Ascending aorta (tissue), 2 donors: ENCODE results near the gene PSTPIP1. TPM values are rescaled to one million over a fixed set of nuclear protein-coding genes. Genes with fewer than 3 reads are reported as not detected.
A peak's percentile ranks its signal among the peaks of the same experiment; 100 is the strongest.

Experiments used
- DNase-seq, 2 donors: peaks; one replicate each; pipeline ENCODE4 v3.0.0-alpha.2; 2019; ENCODE audit warnings: low spot score in 2 of 2
- H3K27ac ChIP-seq, 2 donors: fragments of 200-600 bp; sonication (generic); one replicate each; pipeline ENCODE4 v1.5.1; 2016 to 2017; ENCODE audit warnings: mild to moderate bottlenecking in 1 of 2
- H3K27me3 ChIP-seq: fragments of 200-600 bp; sonication (generic); one replicate; pipeline ENCODE4 v1.5.1; 2017
- H3K36me3 ChIP-seq, 2 donors: fragments of 200-600 bp; sonication (generic); one replicate each; pipeline ENCODE4 v1.5.1; 2016
- H3K4me1 ChIP-seq, 2 donors: fragments of 200-600 bp; sonication (generic); one replicate each; pipeline ENCODE4 v1.5.1; 2016 to 2017; ENCODE audit warnings: mild to moderate bottlenecking in 1 of 2
- H3K4me3 ChIP-seq, 2 donors: fragments of 200-600 bp; sonication (generic); one replicate each; pipeline ENCODE4 v1.5.1; 2016 to 2017; ENCODE audit warnings: mild to moderate bottlenecking in 1 of 2
- H3K9me3 ChIP-seq, 2 donors: fragments of 200-600 bp; sonication (generic); one replicate each; pipeline ENCODE4 v1.5.1; 2016
- CTCF ChIP-seq, 3 experiments: fragments of 200-600 bp in 2 of 3; fragments of 450-650 bp in 1 of 3; sonication (generic) in 2 of 3; IDR thresholded peaks; one replicate each; pipeline ENCODE4 v1.5.1; 2016 to 2019; ENCODE audit warnings: antibody characterized with exemption in 3 of 3, mild to moderate bottlenecking in 1 of 3, moderate library complexity in 1 of 3
- intact Hi-C: fragments of 100-400 bp; cut with DNase I; formaldehyde crosslinking; loops from one replicate; pipeline ENCODE4 v1.15.1; 2023
- total RNA-seq: library from RNA; depleted of rRNA; stranded (reverse); fragments of >200 nt; gene quantifications from one replicate; pipeline ENCODE4 v1.1.0, GENCODE V29; 2016

PSTPIP1 gene
- total RNA-seq, 1 donor from 2014 or later, result 14.6 TPM

- Histone ChIP-seq H3K4me1 (peaks cover 10 to 46% of the 10 kb centered on the region in 2 donors), H3K27me3 (no peaks in the 10 kb centered on the region), H3K27ac (peak overlapping the region; percentile 81 to 88), H3K4me3 (no peak overlapping the region), H3K9me3 (no peaks in the 10 kb centered on the region), H3K36me3 (no peaks in the 10 kb centered on the region)
- intact Hi-C loops, result no loop called here
- no peak for TF ChIP-seq CTCF (IDR thresholded peaks at IDR 0.05)
- DNase-seq, result no peak
Observed at GRCh38 chr15:76967067-76967466, 27.9 kb upstream of the PSTPIP1 start.

GRCh38 chr15:76968306-76968705 is 26.6 kb upstream of the PSTPIP1 start:
- intact Hi-C loops, result no loop called here
- DNase-seq, result no peak
- Histone ChIP-seq H3K36me3 (no peaks in the 10 kb centered on the region), H3K4me1 (peaks cover 3 to 38% of the 10 kb centered on the region in 2 donors), H3K9me3 (no peaks in the 10 kb centered on the region), H3K27ac (peak overlapping the region; percentile 81 to 88), H3K4me3 (no peak overlapping the region), H3K27me3 (no peaks in the 10 kb centered on the region)
- no peak for TF ChIP-seq CTCF (IDR thresholded peaks at IDR 0.05)

- Histone ChIP-seq H3K27me3 (no peaks in the 10 kb centered on the region), H3K4me3 (peak overlapping the region; percentile 42 to 49), H3K27ac (peak overlapping the region; percentile 85 to 86), H3K9me3 (no peaks in the 10 kb centered on the region), H3K36me3 (no peaks in the 10 kb centered on the region), H3K4me1 (peaks cover 4 to 20% of the 10 kb centered on the region in 2 donors)
- no peak for TF ChIP-seq CTCF (IDR thresholded peaks at IDR 0.05)
- intact Hi-C loops, result loop anchor here (1.0 to 2.0 kb wide), 2 partner anchors 22 to 571 kb away; partner anchors contain the start of gene PSTPIP1
- peak in 1 of 2 donors; percentile 83 for DNase-seq
Observed at GRCh38 chr15:76972389-76973361, 22.3 kb upstream of the PSTPIP1 start.

GRCh38 chr15:76973362-76973743 is 21.6 kb upstream of the PSTPIP1 start:
- H3K27me3 ChIP-seq, result no peaks in the 10 kb centered on the region
- H3K27ac ChIP-seq, result peak overlapping the region; percentile 85 to 86
- no peak for DNase-seq
- H3K9me3 ChIP-seq, result no peaks in the 10 kb centered on the region
- peaks cover 4 to 14% of the 10 kb centered on the region in 2 donors for H3K4me1 ChIP-seq
- no peaks in the 10 kb centered on the region for H3K36me3 ChIP-seq
- TF ChIP-seq CTCF (IDR thresholded peaks at IDR 0.05), result peak; percentile 65 to 80 (median 78)
- intact Hi-C loops, result loop anchor here (1.0 to 2.0 kb wide), 2 partner anchors 21 to 570 kb away; partner anchors contain the start of gene PSTPIP1
- peak overlapping the region; percentile 42 to 49 for H3K4me3 ChIP-seq

GRCh38 chr15:76973906-76974305 is 21.0 kb upstream of the PSTPIP1 start:
- Histone ChIP-seq H3K4me3 (peak overlapping the region in 1 of 2 donors; percentile 49), H3K27me3 (no peaks in the 10 kb centered on the region), H3K4me1 (peaks cover 4 to 14% of the 10 kb centered on the region in 2 donors), H3K36me3 (no peaks in the 10 kb centered on the region), H3K9me3 (no peaks in the 10 kb centered on the region), H3K27ac (peak overlapping the region; percentile 85 to 86)
- no peak for DNase-seq
- intact Hi-C loops, result loop anchor here (1.0 to 2.0 kb wide), 2 partner anchors 21 to 569 kb away; partner anchors contain the start of gene PSTPIP1
- no peak for TF ChIP-seq CTCF (IDR thresholded peaks at IDR 0.05)
